ENCODE results near the gene SMIM41.

GRCh38 chr12:52082026-52082668 is 2.6 kb downstream of the SMIM41 start:
- TF ChIP-seq POLR2A (IDR thresholded peaks at IDR 0.05) (no peak), POLR2AphosphoS5 (IDR thresholded peaks at IDR 0.05) (peak; percentile 69 to 79 (median 77))
- TF ChIP-seq, protein P1, sequence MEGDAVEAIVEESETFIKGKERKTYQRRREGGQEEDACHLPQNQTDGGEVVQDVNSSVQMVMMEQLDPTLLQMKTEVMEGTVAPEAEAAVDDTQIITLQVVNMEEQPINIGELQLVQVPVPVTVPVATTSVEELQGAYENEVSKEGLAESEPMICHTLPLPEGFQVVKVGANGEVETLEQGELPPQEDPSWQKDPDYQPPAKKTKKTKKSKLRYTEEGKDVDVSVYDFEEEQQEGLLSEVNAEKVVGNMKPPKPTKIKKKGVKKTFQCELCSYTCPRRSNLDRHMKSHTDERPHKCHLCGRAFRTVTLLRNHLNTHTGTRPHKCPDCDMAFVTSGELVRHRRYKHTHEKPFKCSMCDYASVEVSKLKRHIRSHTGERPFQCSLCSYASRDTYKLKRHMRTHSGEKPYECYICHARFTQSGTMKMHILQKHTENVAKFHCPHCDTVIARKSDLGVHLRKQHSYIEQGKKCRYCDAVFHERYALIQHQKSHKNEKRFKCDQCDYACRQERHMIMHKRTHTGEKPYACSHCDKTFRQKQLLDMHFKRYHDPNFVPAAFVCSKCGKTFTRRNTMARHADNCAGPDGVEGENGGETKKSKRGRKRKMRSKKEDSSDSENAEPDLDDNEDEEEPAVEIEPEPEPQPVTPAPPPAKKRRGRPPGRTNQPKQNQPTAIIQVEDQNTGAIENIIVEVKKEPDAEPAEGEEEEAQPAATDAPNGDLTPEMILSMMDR (IDR thresholded peaks at IDR 0.05 in 8 of 11, conservative IDR thresholded peaks at IDR 0.05 in 3 of 11) = no peak
